ENCODE measurements around the gene PKNOX2. TPM values are rescaled to one million over a fixed set of nuclear protein-coding genes. Genes with fewer than 3 reads are reported as not detected.

Gene PKNOX2
- total RNA-seq, 1 donor from 2014 or later = not detected

DNA sequence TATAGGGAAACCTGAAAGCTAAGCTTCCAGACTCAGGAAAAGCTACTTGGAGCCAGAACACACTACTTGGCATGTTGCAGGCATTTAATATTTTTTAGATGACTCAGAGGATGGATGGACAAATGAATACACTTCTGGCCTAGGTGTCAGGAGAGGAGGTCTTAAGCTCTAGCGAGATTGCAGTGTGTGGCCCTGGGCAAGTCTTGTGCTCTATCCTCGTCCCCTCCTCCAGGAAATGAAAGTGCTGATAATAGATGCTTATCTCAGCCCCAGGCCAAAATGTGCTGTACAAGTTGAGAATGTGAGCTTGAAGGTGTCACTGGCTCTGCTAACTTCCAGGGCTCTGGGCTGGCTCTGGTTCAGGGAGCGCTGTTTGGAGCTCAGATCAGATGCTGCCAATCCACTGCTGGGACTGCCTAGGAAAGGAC, 136.3 kb downstream of the PKNOX2 start:
- intact Hi-C loops (cut with micrococcal nuclease) = no loop called here
- Mint-ChIP-seq H3K4me3 (no peak overlapping the region), H3K4me1 (no peaks in the 10 kb centered on the region), H3K36me3 (ENCODE audit: low read depth) (no peaks in the 10 kb centered on the region), H3K27ac (no peak overlapping the region), H3K9me3 (no peaks in the 10 kb centered on the region), H3K27me3 (peaks cover 2% of the 10 kb centered on the region)
- ATAC-seq (ENCODE audit: low read depth) (no peak), DNase-seq (no peak)
- POLR2A ChIA-PET = no interaction called here
- TF ChIP-seq, protein P1, sequence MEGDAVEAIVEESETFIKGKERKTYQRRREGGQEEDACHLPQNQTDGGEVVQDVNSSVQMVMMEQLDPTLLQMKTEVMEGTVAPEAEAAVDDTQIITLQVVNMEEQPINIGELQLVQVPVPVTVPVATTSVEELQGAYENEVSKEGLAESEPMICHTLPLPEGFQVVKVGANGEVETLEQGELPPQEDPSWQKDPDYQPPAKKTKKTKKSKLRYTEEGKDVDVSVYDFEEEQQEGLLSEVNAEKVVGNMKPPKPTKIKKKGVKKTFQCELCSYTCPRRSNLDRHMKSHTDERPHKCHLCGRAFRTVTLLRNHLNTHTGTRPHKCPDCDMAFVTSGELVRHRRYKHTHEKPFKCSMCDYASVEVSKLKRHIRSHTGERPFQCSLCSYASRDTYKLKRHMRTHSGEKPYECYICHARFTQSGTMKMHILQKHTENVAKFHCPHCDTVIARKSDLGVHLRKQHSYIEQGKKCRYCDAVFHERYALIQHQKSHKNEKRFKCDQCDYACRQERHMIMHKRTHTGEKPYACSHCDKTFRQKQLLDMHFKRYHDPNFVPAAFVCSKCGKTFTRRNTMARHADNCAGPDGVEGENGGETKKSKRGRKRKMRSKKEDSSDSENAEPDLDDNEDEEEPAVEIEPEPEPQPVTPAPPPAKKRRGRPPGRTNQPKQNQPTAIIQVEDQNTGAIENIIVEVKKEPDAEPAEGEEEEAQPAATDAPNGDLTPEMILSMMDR (IDR thresholded peaks at IDR 0.05) = no peak
- CTCF ChIA-PET = no interaction called here

DNA sequence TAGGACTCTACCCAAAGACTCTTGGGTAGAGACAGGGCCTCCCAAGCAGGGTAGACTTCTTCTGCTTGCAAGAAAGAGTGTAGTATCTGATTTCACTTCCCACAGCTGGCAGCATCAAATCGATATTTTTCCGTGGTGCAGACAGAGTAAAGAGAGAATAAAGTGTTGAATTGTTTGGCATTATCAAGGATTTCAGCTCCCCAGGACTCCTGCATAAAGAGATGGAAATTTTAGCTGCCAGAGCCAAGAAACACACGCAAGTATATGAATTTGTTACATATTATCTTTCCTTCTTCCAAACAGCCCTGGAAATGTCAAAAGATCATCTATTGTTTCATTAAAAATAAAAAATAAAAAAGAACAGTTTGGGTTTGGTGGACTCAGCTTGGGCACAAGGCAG, 136.8 kb downstream of the PKNOX2 start:
- DNase-seq (no peak), ATAC-seq (ENCODE audit: low read depth) (no peak)
- Mint-ChIP-seq H3K27ac (no peak overlapping the region), H3K4me3 (no peak overlapping the region), H3K9me3 (no peaks in the 10 kb centered on the region), H3K4me1 (no peaks in the 10 kb centered on the region), H3K36me3 (ENCODE audit: low read depth) (no peaks in the 10 kb centered on the region), H3K27me3 (peaks cover 2% of the 10 kb centered on the region)
- CTCF ChIA-PET = no interaction called here
- POLR2A ChIA-PET = no interaction called here
- TF ChIP-seq, protein P1 (IDR thresholded peaks at IDR 0.05) = no peak
- intact Hi-C loops (cut with micrococcal nuclease) = no loop called here

- H3K27ac Mint-ChIP-seq = no peak overlapping the region
- H3K9me3 Mint-ChIP-seq = no peaks in the 10 kb centered on the region
- peaks cover 2% of the 10 kb centered on the region for H3K27me3 Mint-ChIP-seq
- TF ChIP-seq, protein P1 (IDR thresholded peaks at IDR 0.05) = no peak
- intact Hi-C loops (cut with micrococcal nuclease) = no loop called here
- CTCF ChIA-PET = no interaction called here
- no peak for ATAC-seq (ENCODE audit: low read depth)
- H3K4me3 Mint-ChIP-seq = no peak overlapping the region
- H3K4me1 Mint-ChIP-seq = no peaks in the 10 kb centered on the region
- DNase-seq = no peak
- POLR2A ChIA-PET = no interaction called here
- no peaks in the 10 kb centered on the region for H3K36me3 Mint-ChIP-seq (ENCODE audit: low read depth)
These were observed 138.6 kb downstream of the PKNOX2 start for GRCh38 chr11:125303186-125303585.

DNA sequence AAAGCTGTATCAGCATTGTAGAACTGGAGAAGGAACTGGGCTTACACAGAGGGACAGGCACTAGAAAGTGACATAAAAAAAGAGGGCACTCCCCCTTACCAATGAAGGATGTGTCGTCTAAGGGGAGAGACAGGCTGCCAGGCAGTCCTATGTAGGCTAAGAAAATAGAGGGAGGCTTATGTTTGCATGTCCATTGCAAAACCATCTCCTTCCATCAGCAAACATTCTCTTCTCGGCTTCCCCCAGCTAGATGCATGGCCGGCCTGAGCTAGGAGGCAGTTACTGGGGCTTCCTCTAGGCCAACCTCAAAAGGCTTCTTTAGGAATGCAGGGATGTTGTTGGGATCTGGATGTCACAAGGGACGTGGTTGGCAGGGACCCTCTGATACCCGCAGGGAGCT, 139.1 kb downstream of the PKNOX2 start:
- Mint-ChIP-seq H3K4me3 (no peak overlapping the region), H3K4me1 (no peaks in the 10 kb centered on the region), H3K36me3 (ENCODE audit: low read depth) (no peaks in the 10 kb centered on the region), H3K27me3 (peaks cover 3% of the 10 kb centered on the region), H3K27ac (no peak overlapping the region), H3K9me3 (no peaks in the 10 kb centered on the region)
- ChIA-PET POLR2A (no interaction called here), CTCF (no interaction called here)
- TF ChIP-seq, protein P1 (IDR thresholded peaks at IDR 0.05) = no peak
- intact Hi-C loops (cut with micrococcal nuclease) = no loop called here
- no peak for ATAC-seq (ENCODE audit: low read depth)
- DNase-seq = no peak

GRCh38 chr11:125304136-125304535, 139.6 kb downstream of the PKNOX2 start:
- no peak for DNase-seq
- Mint-ChIP-seq H3K27me3 (peaks cover 5% of the 10 kb centered on the region), H3K36me3 (ENCODE audit: low read depth) (no peaks in the 10 kb centered on the region), H3K4me3 (no peak overlapping the region), H3K27ac (no peak overlapping the region), H3K4me1 (no peaks in the 10 kb centered on the region), H3K9me3 (no peaks in the 10 kb centered on the region)
- ChIA-PET POLR2A (no interaction called here), CTCF (no interaction called here)
- TF ChIP-seq, protein P1 (IDR thresholded peaks at IDR 0.05) = no peak
- no peak for ATAC-seq (ENCODE audit: low read depth)
- intact Hi-C loops (cut with micrococcal nuclease) = no loop called here
